HCT116 (cell line): ENCODE data around the gene PTBP3. TPM values are rescaled to one million over a fixed set of nuclear protein-coding genes. Genes with fewer than 3 reads are reported as not detected.

Source experiments
- ATAC-seq: fragments of 200-7000 bp; cut with Tn5 transposase; 2 replicates; pipeline ENCODE4 v1.9.1; 2020; ENCODE audit warnings: mild to moderate bottlenecking, moderate library complexity
- BruUV-seq: library from RNA; stranded (reverse); fragments of 400-500 nt; replicated peaks from 2 replicates; lab custom pipeline; 2021; lab: Mats Ljungman, UMichigan
- CTCF ChIA-PET: fragments of 300-600 bp; sonication (Branson Sonifier 250); formaldehyde crosslinking; loops from one replicate; lab custom pipeline; 2021; ENCODE audit warnings: antibody characterized with exemption; lab: Charles Lee
- POLR2A ChIA-PET: fragments of 300-600, 350-600 bp; sonication (Branson Sonifier 250); formaldehyde crosslinking; loops from one replicate; lab custom pipeline; 2021; ENCODE audit warnings: antibody characterized with exemption; lab: Charles Lee
- RAD21 ChIA-PET, 2 experiments: fragments of 300-600 bp; sonication (Branson Sonifier 250); formaldehyde crosslinking; loops; one replicate each; lab custom pipeline; 2023; ENCODE audit warnings: low total read pairs in 2 of 2; ENCODE audit not compliant: uncharacterized antibody in 2 of 2, unreplicated experiment in 2 of 2, low non-redundant PET in 1 of 2; lab: Charles Lee
- DNase-seq: peaks from one replicate; pipeline ENCODE4 v3.0.0-alpha.2; 2010; ENCODE audit warnings: low read depth, low spot score
- H2AFZ ChIP-seq: fragments of 200-600 bp; shearing (Covaris generic), sonication (generic); 2 replicates; pipeline ENCODE4 v1.6.1; 2017; ENCODE audit warnings: low read depth, mixed run types, mixed read lengths, antibody characterized with exemption, low read length; ENCODE audit not compliant: poor library complexity, severe bottlenecking
- H3K27ac ChIP-seq: 2 replicates; pipeline ENCODE4 v1.5.1; 2012; ENCODE audit warnings: low read depth, low read length
- H3K27me3 ChIP-seq: fragments of 200-600 bp; sonication (generic); 2 replicates; pipeline ENCODE4 v1.6.1; 2016; ENCODE audit warnings: mixed run types, low read length, mixed read lengths; ENCODE audit not compliant: insufficient read depth
- H3K36me3 ChIP-seq, 2 experiments: fragments of 200-500 bp in 1 of 2; fragments of 200-600 bp in 1 of 2; sonication (Bioruptor generic) in 1 of 2; sonication (generic) in 1 of 2; 2 replicates each; pipeline versions ENCODE4 v1.5.1 to v1.6.1; 2014 to 2016; ENCODE audit warnings: low read length in 2 of 2, inconsistent platforms in 1 of 2, mixed read lengths in 1 of 2, mixed run types in 1 of 2; ENCODE audit not compliant: insufficient read depth in 2 of 2, control insufficient read depth in 1 of 2
- H3K4me1 ChIP-seq, 2 experiments: fragments of 200-600 bp in 1 of 2; sonication (generic) in 1 of 2; 2 replicates each; pipeline versions ENCODE4 v1.5.1 to v1.6.1; 2012 to 2017; ENCODE audit warnings: low read length in 2 of 2, inconsistent platforms in 1 of 2, mild to moderate bottlenecking in 1 of 2, mixed read lengths in 1 of 2, mixed run types in 1 of 2, moderate library complexity in 1 of 2; ENCODE audit not compliant: insufficient read depth in 2 of 2, control insufficient read depth in 1 of 2
- H3K4me2 ChIP-seq: fragments of 200-600 bp; sonication (generic); 2 replicates; pipeline ENCODE4 v1.6.1; 2017; ENCODE audit warnings: mixed run types, low read length, mixed read lengths
- H3K4me3 ChIP-seq, 2 experiments: fragments of 200-600 bp in 1 of 2; sonication (generic) in 1 of 2; replicated peaks in 1 of 2; 2 replicates each; pipeline ENCODE4 v1.5.1; 2011 to 2016; ENCODE audit warnings: low read length in 2 of 2, control low read depth in 1 of 2, low read depth in 1 of 2, mild to moderate bottlenecking in 1 of 2, mixed read lengths in 1 of 2, mixed run types in 1 of 2
- H3K79me2 ChIP-seq: fragments of 200-600 bp; sonication (generic); 2 replicates; pipeline ENCODE4 v1.6.1; 2017; ENCODE audit warnings: mild to moderate bottlenecking, mixed run types, low read length, moderate library complexity, mixed read lengths; ENCODE audit not compliant: insufficient read depth
- H3K9ac ChIP-seq: fragments of 200-600 bp; sonication (generic); 2 replicates; pipeline ENCODE4 v1.6.1; 2016; ENCODE audit warnings: low read length, mixed read lengths
- H3K9me2 ChIP-seq: fragments of 200-600 bp; sonication (generic), shearing (Covaris generic); 2 replicates; pipeline ENCODE4 v1.6.1; 2017; ENCODE audit warnings: mixed run types, mild to moderate bottlenecking, moderate library complexity; ENCODE audit not compliant: insufficient read depth
- H3K9me3 ChIP-seq, 2 experiments: fragments of 200-500 bp in 1 of 2; fragments of 200-600 bp in 1 of 2; sonication (Bioruptor generic) in 1 of 2; sonication (generic) in 1 of 2; 2 replicates each; pipeline ENCODE4 v1.6.1; 2014 to 2017; ENCODE audit warnings: low read length in 2 of 2, mixed read lengths in 2 of 2, inconsistent platforms in 1 of 2, low read depth in 1 of 2, mild to moderate bottlenecking in 1 of 2, mixed run types in 1 of 2, moderate library complexity in 1 of 2; ENCODE audit not compliant: control insufficient read depth in 1 of 2, insufficient read depth in 1 of 2
- H4K20me1 ChIP-seq: fragments of 200-600 bp; sonication (generic), shearing (Covaris generic); 2 replicates; pipeline ENCODE4 v1.6.1; 2017; ENCODE audit warnings: mixed run types, mild to moderate bottlenecking, moderate library complexity; ENCODE audit not compliant: insufficient read depth
- ATF3 ChIP-seq: IDR thresholded peaks from 2 replicates; pipeline ENCODE4 v1.6.1; 2012
- CBX3 ChIP-seq: IDR thresholded peaks from 2 replicates; pipeline ENCODE4 v1.6.1; 2012; ENCODE audit warnings: low read depth
- CEBPB ChIP-seq: IDR thresholded peaks from 2 replicates; pipeline ENCODE4 v1.6.1; 2012; ENCODE audit warnings: low read depth
- ELF1 ChIP-seq: IDR thresholded peaks from 2 replicates; pipeline ENCODE4 v1.6.1; 2012; ENCODE audit warnings: low read depth, borderline replicate concordance
- MAX ChIP-seq: IDR thresholded peaks from 2 replicates; pipeline ENCODE4 v1.6.1; 2012
- POLR2A ChIP-seq: IDR thresholded peaks from 2 replicates; pipeline ENCODE4 v1.7.0; 2011; ENCODE audit warnings: borderline replicate concordance; ENCODE audit not compliant: insufficient read depth, insufficient read length; ENCODE audit errors: extremely low read depth
- POLR2AphosphoS5 ChIP-seq: IDR thresholded peaks from 2 replicates; pipeline ENCODE4 v1.6.1; 2011; ENCODE audit warnings: mild to moderate bottlenecking, low read depth, low read length, moderate library complexity
- RAD21 ChIP-seq: IDR thresholded peaks from 2 replicates; pipeline ENCODE4 v1.6.1; 2012; ENCODE audit warnings: low read depth, mild to moderate bottlenecking
- REST ChIP-seq: IDR thresholded peaks from 2 replicates; pipeline ENCODE4 v1.6.1; 2012; ENCODE audit warnings: low read depth
- SIN3A ChIP-seq: IDR thresholded peaks from 2 replicates; pipeline ENCODE4 v1.6.1; 2012; ENCODE audit warnings: low read depth
- SP1 ChIP-seq: IDR thresholded peaks from 2 replicates; pipeline ENCODE4 v1.6.1; 2012; ENCODE audit warnings: low read depth
- TCF7L2 ChIP-seq: IDR thresholded peaks from 2 replicates; pipeline ENCODE4 v1.7.0; 2011; ENCODE audit warnings: borderline replicate concordance, inconsistent platforms; ENCODE audit not compliant: insufficient read depth, insufficient read length; ENCODE audit errors: extremely low read depth
- ZNF274 ChIP-seq: fragments of 200-500 bp; sonication (Bioruptor generic); IDR thresholded peaks from 2 replicates; pipeline ENCODE4 v1.6.1; 2014; ENCODE audit warnings: mild to moderate bottlenecking, low read depth, low read length, inconsistent platforms
- intact Hi-C: fragments of 100-400 bp; cut with micrococcal nuclease; formaldehyde crosslinking; loops from 2 replicates; pipeline ENCODE4 v1.10.0; 2022
- total RNA-seq: library from RNA; stranded (reverse); gene quantifications from one replicate; pipeline ENCODE4 v1.2.1, GENCODE V29; 2021; ENCODE audit not compliant: unreplicated experiment

PTBP3 gene
- total RNA-seq, 1 experiment from 2014 or later: 102 TPM

- H3K9ac ChIP-seq: no peak overlapping the region
- TF ChIP-seq POLR2A (no peak), ELF1 (no peak), ATF3 (no peak), TCF7L2 (no peak), ZNF274 (no peak), SIN3A (no peak)
- ATAC-seq (no peak), DNase-seq (no peak)
- H3K4me2 ChIP-seq: no peak overlapping the region
- intact Hi-C loops: loop anchor here (5.0 kb wide), 1 partner anchor 161 kb away; the partner anchor contains the start of gene PTBP3
- POLR2A ChIA-PET: interaction anchor here (0.6 kb wide), 1 partner anchor 547 kb away, joined by 4 read pairs; the partner anchor contains the start of gene INIP
- H4K20me1 ChIP-seq: no peaks in the 10 kb centered on the region
- H3K9me2 ChIP-seq: no peaks in the 10 kb centered on the region
- H3K4me3 ChIP-seq: no peak overlapping the region
- H3K36me3 ChIP-seq: no peaks in the 10 kb centered on the region
- H2AFZ ChIP-seq: no peak overlapping the region
- H3K9me3 ChIP-seq: no peaks in the 10 kb centered on the region
- H3K27ac ChIP-seq: no peak overlapping the region
- BruUV-seq: no TSS peak
- CTCF ChIA-PET: no interaction called here
- no peaks in the 10 kb centered on the region for H3K27me3 ChIP-seq
- peaks cover 21 to 56% of the 10 kb centered on the region in 2 experiments for H3K4me1 ChIP-seq
- H3K79me2 ChIP-seq: no peaks in the 10 kb centered on the region
- RAD21 ChIA-PET: no interaction called here
These were observed 162.5 kb downstream of the PTBP3 start for GRCh38 chr9:112170968-112171367.

GRCh38 chr9:112170235-112170634 is 163.2 kb downstream of the PTBP3 start:
- H2AFZ ChIP-seq: no peak overlapping the region
- H3K9me2 ChIP-seq: no peaks in the 10 kb centered on the region
- H3K36me3 ChIP-seq: no peaks in the 10 kb centered on the region
- ChIA-PET CTCF (no interaction called here), RAD21 (no interaction called here), POLR2A (no interaction called here)
- peak; percentile 86 for TF ChIP-seq CBX3
- peak; percentile 45; the same call in 1 of the 2 replicates for TF ChIP-seq POLR2AphosphoS5
- TF ChIP-seq ATF3: no peak
- TF ChIP-seq RAD21: peak; percentile 4; the same call in 1 of the 2 replicates
- TF ChIP-seq SP1: peak; percentile 84
- TF ChIP-seq REST: no peak
- no peak for TF ChIP-seq CEBPB
- peak; percentile 33; the same call in 1 of the 2 replicates for TF ChIP-seq MAX
- ATAC-seq (peak; percentile 31; the same call in 1 of the 2 replicates), DNase-seq (no peak)
- intact Hi-C loops: loop anchor here (5.0 kb wide), 1 partner anchor 162 kb away; the partner anchor contains the start of gene PTBP3
- H3K9me3 ChIP-seq: no peaks in the 10 kb centered on the region
- H3K4me3 ChIP-seq: no peak overlapping the region
- H3K79me2 ChIP-seq: no peaks in the 10 kb centered on the region
- H3K4me2 ChIP-seq: peak overlapping the region; percentile 62
- BruUV-seq: no TSS peak
- no peak overlapping the region for H3K9ac ChIP-seq
- H4K20me1 ChIP-seq: no peaks in the 10 kb centered on the region
- peaks cover 21 to 50% of the 10 kb centered on the region in 2 experiments for H3K4me1 ChIP-seq
- H3K27ac ChIP-seq: peak overlapping the region; percentile 26; the same call in 1 of the 2 replicates
- H3K27me3 ChIP-seq: no peaks in the 10 kb centered on the region
